Activated CD8-positive, alpha-beta T cell treated with anti-CD3 and anti-CD28 coated beads for 36 hours (primary cell): Measurements from ENCODE around the gene MMRN2. TPM values are rescaled to one million over a fixed set of nuclear protein-coding genes. Genes with fewer than 3 reads are reported as not detected.
"Not testable (repeated sequence)": the region's sequence is repeated elsewhere in the genome, so short reads cannot be mapped to it uniquely, and the experiment has no call there.

Source experiments
- ATAC-seq: fragments of 200-7000 bp; cut with Tn5 transposase; one replicate; pipeline ENCODE4 v1.10.0; 2021; ENCODE audit warnings: mild to moderate bottlenecking, moderate library complexity
- CTCF ChIA-PET: fragments of 350-600 bp; sonication (Branson Sonifier 250); formaldehyde crosslinking; loops from one replicate; lab custom pipeline; 2021; ENCODE audit warnings: antibody characterized with exemption; lab: Charles Lee
- POLR2A ChIA-PET: fragments of 350-600 bp; sonication (Branson Sonifier 250); formaldehyde crosslinking; loops from one replicate; lab custom pipeline; 2021; ENCODE audit warnings: antibody characterized with exemption; lab: Charles Lee
- DNase-seq: peaks from one replicate; pipeline ENCODE4 v3.0.0-alpha.2; 2020
- H3K27ac Mint-ChIP-seq: one replicate; pipeline ENCODE4 v1.8.0; 2021; ENCODE audit warnings: mild to moderate bottlenecking, mixed read lengths
- H3K27me3 Mint-ChIP-seq: one replicate; pipeline ENCODE4 v1.8.0; 2021; ENCODE audit warnings: mixed read lengths
- H3K36me3 Mint-ChIP-seq: one replicate; pipeline ENCODE4 v1.8.0; 2021; ENCODE audit warnings: low read depth, mixed read lengths
- H3K4me1 Mint-ChIP-seq: one replicate; pipeline ENCODE4 v1.8.0; 2021; ENCODE audit warnings: low read depth, mixed read lengths
- H3K4me3 Mint-ChIP-seq: one replicate; pipeline ENCODE4 v1.8.0; 2021; ENCODE audit warnings: mild to moderate bottlenecking, moderate library complexity, mixed read lengths
- H3K9me3 Mint-ChIP-seq: one replicate; pipeline ENCODE4 v1.8.0; 2021; ENCODE audit warnings: mixed read lengths
- CTCF ChIP-seq: fragments of 200-600 bp; IDR thresholded peaks from one replicate; pipeline ENCODE4 v1.8.0; 2022; ENCODE audit warnings: antibody characterized with exemption, mild to moderate bottlenecking
- intact Hi-C: fragments of 100-400 bp; cut with micrococcal nuclease; formaldehyde crosslinking; loops from one replicate; pipeline ENCODE4 v1.10.0; 2022
- total RNA-seq, 2 experiments: library from RNA; stranded (reverse); gene quantifications; one replicate each; pipeline ENCODE4 v1.2.3, GENCODE V29; 2021

MMRN2 gene
- total RNA-seq, 2 experiments from 2014 or later = not detected

- ATAC-seq (no peak), DNase-seq (no peak)
- ChIA-PET CTCF (interaction anchor here (1.2 kb wide), 1 partner anchor 25 kb away, joined by 3 read pairs; the partner anchor contains the start of gene ADIRF), POLR2A (interaction anchor here (0.5 kb wide), 1 partner anchor 93 kb away, joined by 3 read pairs; no protein-coding TSS in a partner anchor)
- TF ChIP-seq CTCF = no peak
- no peaks in the 10 kb centered on the region for H3K4me1 Mint-ChIP-seq
- intact Hi-C loops = no loop called here
- H3K36me3 Mint-ChIP-seq = no peaks in the 10 kb centered on the region
- H3K4me3 Mint-ChIP-seq = no peak overlapping the region
- H3K27me3 Mint-ChIP-seq = peaks cover 15% of the 10 kb centered on the region
- no peak overlapping the region for H3K27ac Mint-ChIP-seq
- H3K9me3 Mint-ChIP-seq = no peaks in the 10 kb centered on the region
Measured at GRCh38 chr10:86992456-86992855, 35.0 kb upstream of the MMRN2 start.

GRCh38 chr10:86991362-86991761, 33.9 kb upstream of the MMRN2 start:
- H3K36me3 Mint-ChIP-seq, H3K4me1 Mint-ChIP-seq, H3K9me3 Mint-ChIP-seq, POLR2A ChIA-PET, intact Hi-C loops, DNase-seq, H3K27ac Mint-ChIP-seq, H3K4me3 Mint-ChIP-seq, ATAC-seq: not testable (repeated sequence)
- H3K27me3 Mint-ChIP-seq = peaks cover 15% of the 10 kb centered on the region
- CTCF ChIA-PET = interaction anchor here (1.2 kb wide), 1 partner anchor 23 kb away, joined by 3 read pairs; the partner anchor contains the start of gene ADIRF

- no peaks in the 10 kb centered on the region for H3K36me3 Mint-ChIP-seq
- intact Hi-C loops = no loop called here
- POLR2A ChIA-PET = no interaction called here
Measured at GRCh38 chr10:86988520-86988919, 31.1 kb upstream of the MMRN2 start.

GRCh38 chr10:86984498-86984897, 27.1 kb upstream of the MMRN2 start:
- H3K9me3 Mint-ChIP-seq, ATAC-seq, POLR2A ChIA-PET, H3K4me3 Mint-ChIP-seq, H3K36me3 Mint-ChIP-seq, DNase-seq, H3K27ac Mint-ChIP-seq, H3K4me1 Mint-ChIP-seq, CTCF ChIA-PET, intact Hi-C loops: not testable (repeated sequence)
- peaks cover 11% of the 10 kb centered on the region for H3K27me3 Mint-ChIP-seq

More at GRCh38 chr10:86988520-86988919, 31.1 kb upstream of the MMRN2 start:
- Mint-ChIP-seq H3K9me3 (no peaks in the 10 kb centered on the region), H3K27ac (no peak overlapping the region), H3K4me1 (no peaks in the 10 kb centered on the region), H3K27me3 (peaks cover 15% of the 10 kb centered on the region), H3K4me3 (no peak overlapping the region)
- ATAC-seq = no peak
- no peak for DNase-seq
- CTCF ChIA-PET = no interaction called here
- TF ChIP-seq CTCF = no peak

GRCh38 chr10:86981716-86982115, 24.3 kb upstream of the MMRN2 start:
- no peak for DNase-seq
- intact Hi-C loops = no loop called here
- Mint-ChIP-seq H3K4me3 (no peak overlapping the region), H3K4me1 (no peaks in the 10 kb centered on the region), H3K27ac (no peak overlapping the region), H3K9me3 (no peaks in the 10 kb centered on the region), H3K27me3 (peaks cover 5% of the 10 kb centered on the region), H3K36me3 (no peaks in the 10 kb centered on the region)
- POLR2A ChIA-PET = no interaction called here
- no peak for TF ChIP-seq CTCF
- no peak for ATAC-seq
- CTCF ChIA-PET = no interaction called here

GRCh38 chr10:86981020-86981419, 23.6 kb upstream of the MMRN2 start:
- intact Hi-C loops = not testable (repeated sequence)
- CTCF ChIA-PET = interaction anchor here (1.0 kb wide), 1 partner anchor 14 kb away, joined by 3 read pairs; no protein-coding TSS in a partner anchor

More at GRCh38 chr10:86981020-86981419, 23.6 kb upstream of the MMRN2 start:
- POLR2A ChIA-PET, H3K9me3 Mint-ChIP-seq, DNase-seq, H3K4me1 Mint-ChIP-seq, H3K27ac Mint-ChIP-seq, H3K36me3 Mint-ChIP-seq, H3K4me3 Mint-ChIP-seq, ATAC-seq, H3K27me3 Mint-ChIP-seq: not testable (repeated sequence)
